Sigmoid colon (tissue), 7 donors: ENCODE data around the gene PLCL1. TPM values are rescaled to one million over a fixed set of nuclear protein-coding genes. Genes with fewer than 3 reads are reported as not detected.

ENCODE experiments used
- DNase-seq: peaks from one replicate; pipeline ENCODE4 v3.0.0-alpha.2; 2019
- H3K27ac ChIP-seq, 4 donors: fragments of 200-600 bp; sonication (generic); one replicate each; pipeline ENCODE4 v1.5.1; 2016 to 2019; ENCODE audit warnings: mild to moderate bottlenecking in 1 of 4
- H3K27me3 ChIP-seq, 3 donors: fragments of 200-600 bp; sonication (generic); one replicate each; pipeline ENCODE4 v1.5.1; 2019; ENCODE audit warnings: mild to moderate bottlenecking in 1 of 3
- H3K36me3 ChIP-seq, 4 donors: fragments of 200-600 bp; sonication (generic); one replicate each; pipeline ENCODE4 v1.5.1; 2016 to 2019
- H3K4me1 ChIP-seq, 4 donors: fragments of 200-600 bp; sonication (generic); one replicate each; pipeline ENCODE4 v1.5.1; 2017 to 2019
- H3K4me3 ChIP-seq, 4 donors: fragments of 200-600 bp; sonication (generic); one replicate each; pipeline ENCODE4 v1.5.1; 2017 to 2019; ENCODE audit warnings: mild to moderate bottlenecking in 2 of 4, moderate library complexity in 1 of 4
- H3K9me3 ChIP-seq, 4 donors: fragments of 200-600 bp in 3 of 4; sonication (generic) in 3 of 4; one replicate each; pipeline versions ENCODE4 v1.5.1 to v1.6.1; 2013 to 2019
- EP300 ChIP-seq, 4 donors: sonication (generic); formaldehyde crosslinking; IDR thresholded peaks; one replicate each; pipeline ENCODE4 v1.6.1; 2017; ENCODE audit warnings: antibody characterized with exemption in 4 of 4
- POLR2A ChIP-seq, 2 donors: fragments of 450-650 bp; IDR thresholded peaks; one replicate each; pipeline ENCODE4 v1.6.1; 2016; ENCODE audit warnings: antibody characterized with exemption in 2 of 2, mild to moderate bottlenecking in 2 of 2, moderate library complexity in 2 of 2
- POLR2AphosphoS5 ChIP-seq, 4 donors: sonication (generic); formaldehyde crosslinking; IDR thresholded peaks; one replicate each; pipeline ENCODE4 v1.6.1; 2017; ENCODE audit warnings: antibody characterized with exemption in 4 of 4
- WGBS, 2 donors: extraction: QIAGEN DNeasy Blood & Tissue Kit; methylation state at CpG; one replicate each; pipeline ENCODE4 v1.1.7; 2013; 5-methylcytosine and 5-hydroxymethylcytosine counted together
- intact Hi-C: fragments of 100-400 bp; cut with DNase I; formaldehyde crosslinking; loops from one replicate; pipeline ENCODE4 v1.15.1; 2023
- polyA plus RNA-seq, 3 donors: library from polyadenylated mRNA; stranded (reverse); fragments of 200-250 nt; gene quantifications; one replicate each; pipeline ENCODE4 v1.2.3, GENCODE V29; 2013
- total RNA-seq, 4 donors: library from RNA; depleted of rRNA; stranded (reverse); fragments of >200 nt; gene quantifications; one replicate each; pipeline ENCODE4 v1.1.0, GENCODE V29; 2016
- TF ChIP-seq, protein P1 (sequence below), 4 experiments: fragments of 450-650 bp in 3 of 4; fragments of 200-600 bp in 1 of 4; IDR thresholded peaks; one replicate each; pipeline ENCODE4 v1.5.1; 2016 to 2019; ENCODE audit warnings: antibody characterized with exemption in 4 of 4, mild to moderate bottlenecking in 3 of 4, moderate library complexity in 2 of 4
- donor health status: healthy with polysubstance abuse.
- donor health status: Bipolar disorder and iron deficiency.
- donor health status: healthy.

The PLCL1 gene
- total and polyA plus RNA-seq, 7 donors: 0.69 to 20.0 (median 13.6) TPM

DNA sequence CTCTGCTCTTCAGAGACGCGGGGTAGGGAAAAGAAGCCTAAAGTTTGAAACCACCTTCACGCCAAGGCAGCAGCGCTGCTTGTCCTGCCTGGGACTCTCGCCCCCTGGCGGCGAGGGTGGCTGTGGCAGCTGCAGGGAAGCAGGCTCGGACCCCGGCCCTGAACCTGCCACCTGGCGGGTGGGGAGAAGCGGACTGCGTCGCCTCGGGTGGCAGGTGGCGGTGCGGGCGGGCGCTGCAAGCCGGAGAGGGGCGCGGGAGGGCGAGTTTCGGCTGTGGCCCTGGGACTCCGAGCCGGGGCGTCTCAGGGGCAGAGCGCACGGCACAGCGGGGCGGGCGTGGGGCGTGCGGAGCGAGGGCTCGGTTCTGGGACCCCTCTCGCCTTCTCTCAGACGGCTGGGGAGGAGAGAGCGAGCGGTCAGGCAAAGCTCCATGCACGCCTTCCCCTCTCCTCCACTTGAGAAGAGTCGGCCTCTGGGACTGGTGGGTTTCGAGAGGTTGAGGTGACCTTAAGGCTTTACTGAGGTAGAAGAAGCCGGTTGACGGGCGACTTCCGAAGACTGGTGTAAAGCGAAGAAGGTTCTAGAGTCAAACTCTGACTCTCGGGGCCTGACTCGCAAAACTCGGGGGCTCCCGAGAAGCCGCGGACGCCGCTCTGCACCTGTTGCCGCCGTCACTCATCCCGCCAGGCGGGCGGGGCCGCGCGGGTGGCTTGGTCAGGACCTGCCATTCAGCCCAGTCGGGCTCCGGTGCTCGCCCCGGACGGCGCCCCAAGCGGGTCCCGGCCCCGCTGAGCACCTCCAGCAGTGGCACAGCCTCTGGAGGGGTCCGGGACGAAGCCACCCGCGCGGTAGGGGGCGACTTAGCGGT, 18.1 kb upstream of the PLCL1 start:
- H3K4me1 ChIP-seq: peaks cover 0 to 12% (median 12%) of the 10 kb centered on the region in 4 donors
- DNase-seq: no peak
- H3K27me3 ChIP-seq: peaks cover 8 to 28% (median 21%) of the 10 kb centered on the region in 3 donors
- 4 to 7% methylated on average over 79 of the region's 79 CpGs for WGBS, 2 donors
- intact Hi-C loops: no loop called here
- H3K36me3 ChIP-seq: no peaks in the 10 kb centered on the region
- H3K9me3 ChIP-seq: no peaks in the 10 kb centered on the region
- H3K27ac ChIP-seq: no peak overlapping the region
- TF ChIP-seq, protein P1, sequence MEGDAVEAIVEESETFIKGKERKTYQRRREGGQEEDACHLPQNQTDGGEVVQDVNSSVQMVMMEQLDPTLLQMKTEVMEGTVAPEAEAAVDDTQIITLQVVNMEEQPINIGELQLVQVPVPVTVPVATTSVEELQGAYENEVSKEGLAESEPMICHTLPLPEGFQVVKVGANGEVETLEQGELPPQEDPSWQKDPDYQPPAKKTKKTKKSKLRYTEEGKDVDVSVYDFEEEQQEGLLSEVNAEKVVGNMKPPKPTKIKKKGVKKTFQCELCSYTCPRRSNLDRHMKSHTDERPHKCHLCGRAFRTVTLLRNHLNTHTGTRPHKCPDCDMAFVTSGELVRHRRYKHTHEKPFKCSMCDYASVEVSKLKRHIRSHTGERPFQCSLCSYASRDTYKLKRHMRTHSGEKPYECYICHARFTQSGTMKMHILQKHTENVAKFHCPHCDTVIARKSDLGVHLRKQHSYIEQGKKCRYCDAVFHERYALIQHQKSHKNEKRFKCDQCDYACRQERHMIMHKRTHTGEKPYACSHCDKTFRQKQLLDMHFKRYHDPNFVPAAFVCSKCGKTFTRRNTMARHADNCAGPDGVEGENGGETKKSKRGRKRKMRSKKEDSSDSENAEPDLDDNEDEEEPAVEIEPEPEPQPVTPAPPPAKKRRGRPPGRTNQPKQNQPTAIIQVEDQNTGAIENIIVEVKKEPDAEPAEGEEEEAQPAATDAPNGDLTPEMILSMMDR (IDR thresholded peaks at IDR 0.05): peak in 2 of 4 experiments; percentile 25 to 29
- TF ChIP-seq POLR2AphosphoS5 (IDR thresholded peaks at IDR 0.05): no peak
- peak overlapping the region; percentile 16 to 46 (median 36) for H3K4me3 ChIP-seq

DNA sequence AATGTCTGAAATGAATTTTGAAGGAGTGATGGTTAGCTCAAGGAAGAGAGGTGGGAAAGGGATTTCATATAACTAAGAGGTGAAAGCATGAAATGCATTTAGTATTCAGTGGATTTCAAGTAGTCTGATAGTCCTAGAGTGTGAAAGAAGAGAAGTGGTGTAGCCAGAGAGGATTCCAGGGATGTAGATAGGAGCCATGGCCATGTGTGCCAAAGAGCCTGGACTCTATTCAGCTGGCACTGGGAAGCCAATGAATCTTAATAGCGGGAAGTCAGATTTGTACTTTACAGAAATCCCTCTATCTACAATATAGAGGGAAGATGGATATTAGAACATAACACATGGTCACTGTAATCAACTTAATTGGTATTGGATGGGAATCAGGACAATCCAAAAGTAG, 10.9 kb upstream of the PLCL1 start:
- Histone ChIP-seq H3K27ac (no peak overlapping the region), H3K36me3 (no peaks in the 10 kb centered on the region), H3K4me1 (no peaks in the 10 kb centered on the region), H3K27me3 (no peaks in the 10 kb centered on the region), H3K4me3 (no peak overlapping the region), H3K9me3 (no peaks in the 10 kb centered on the region)
- 89 to 95% methylated on average over 1 of the region's 1 CpG for WGBS, 2 donors
- no peak for TF ChIP-seq POLR2AphosphoS5 (IDR thresholded peaks at IDR 0.05)
- no peak for TF ChIP-seq EP300 (IDR thresholded peaks at IDR 0.05)
- TF ChIP-seq, protein P1 (IDR thresholded peaks at IDR 0.05): no peak
- TF ChIP-seq POLR2A (IDR thresholded peaks at IDR 0.05): no peak
- intact Hi-C loops: no loop called here
- no peak for DNase-seq

DNA sequence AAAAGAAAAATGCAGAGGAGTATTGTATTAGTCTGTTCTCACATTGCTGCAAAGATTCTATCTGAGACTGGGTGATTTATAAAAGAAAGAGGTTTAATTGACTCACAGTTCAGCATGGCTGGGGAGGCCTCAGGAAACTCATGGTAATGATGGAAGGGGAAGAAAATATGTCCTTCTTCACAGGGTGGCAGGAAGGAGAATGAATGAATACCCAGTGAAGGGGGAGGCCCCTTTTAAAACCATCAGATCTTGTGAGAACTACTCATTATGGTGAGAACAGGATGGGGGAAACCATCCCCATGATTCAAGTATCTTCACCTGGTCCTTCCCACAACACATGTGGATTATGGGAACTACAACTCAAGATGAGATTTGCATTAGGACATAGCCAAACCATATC, 9.1 kb upstream of the PLCL1 start:
- Histone ChIP-seq H3K4me1 (no peaks in the 10 kb centered on the region), H3K27ac (no peak overlapping the region), H3K9me3 (no peaks in the 10 kb centered on the region), H3K36me3 (no peaks in the 10 kb centered on the region), H3K4me3 (no peak overlapping the region), H3K27me3 (no peaks in the 10 kb centered on the region)
- intact Hi-C loops: no loop called here
- DNase-seq: no peak
- TF ChIP-seq, protein P1 (IDR thresholded peaks at IDR 0.05): no peak
- TF ChIP-seq EP300 (IDR thresholded peaks at IDR 0.05) (no peak), POLR2A (IDR thresholded peaks at IDR 0.05) (no peak), POLR2AphosphoS5 (IDR thresholded peaks at IDR 0.05) (no peak)

DNA sequence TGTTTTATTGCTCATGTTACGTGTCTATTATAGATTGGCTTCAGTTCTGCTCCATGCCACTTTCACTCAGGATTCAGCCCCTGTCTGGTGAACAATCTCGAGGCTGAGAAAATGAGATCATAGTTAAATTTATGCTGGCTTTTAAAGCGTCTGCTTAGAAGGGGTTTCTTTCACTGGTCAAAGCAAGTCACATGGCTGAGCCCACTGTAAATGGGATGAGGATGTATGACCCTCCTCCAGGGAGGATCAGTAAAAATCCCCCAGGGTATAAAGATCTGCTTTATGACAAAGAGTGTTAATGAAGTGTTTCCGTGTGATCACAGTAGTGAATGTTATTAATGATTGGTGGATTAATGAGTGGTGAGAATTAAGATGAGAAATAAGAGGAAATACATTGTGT, 6.2 kb upstream of the PLCL1 start:
- no peak for TF ChIP-seq POLR2AphosphoS5 (IDR thresholded peaks at IDR 0.05)
- TF ChIP-seq POLR2A (IDR thresholded peaks at IDR 0.05): no peak
- no peak for TF ChIP-seq EP300 (IDR thresholded peaks at IDR 0.05)
- TF ChIP-seq, protein P1 (IDR thresholded peaks at IDR 0.05): no peak
- WGBS, 2 donors: 64 to 77% methylated on average over 4 of the region's 4 CpGs
- no peak overlapping the region for H3K27ac ChIP-seq
- H3K9me3 ChIP-seq: no peaks in the 10 kb centered on the region
- no peak overlapping the region for H3K4me3 ChIP-seq
- H3K4me1 ChIP-seq: peaks cover 0 to 3% (median 2%) of the 10 kb centered on the region in 4 donors
- no peaks in the 10 kb centered on the region for H3K27me3 ChIP-seq
- intact Hi-C loops: no loop called here
- no peaks in the 10 kb centered on the region for H3K36me3 ChIP-seq
- DNase-seq: no peak
